WTC11 (cell line): ENCODE measurements around the gene S100P. TPM values are rescaled to one million over a fixed set of nuclear protein-coding genes. Genes with fewer than 3 reads are reported as not detected.
"Not testable (repeated sequence)": the region's sequence is repeated elsewhere in the genome, so short reads cannot be mapped to it uniquely, and the experiment has no call there.

Source experiments
- ATAC-seq: fragments of 200-7000 bp; cut with Tn5 transposase; 2 replicates; pipeline ENCODE4 v1.10.0; 2021; ENCODE audit warnings: mild to moderate bottlenecking, moderate library complexity
- CTCF ChIA-PET: fragments of 300-600 bp; sonication (Branson Sonifier 250); formaldehyde crosslinking; loops from one replicate; lab custom pipeline; 2021; ENCODE audit warnings: antibody characterized with exemption; lab: Charles Lee
- POLR2A ChIA-PET: fragments of 350-600 bp; sonication (Branson Sonifier 250); formaldehyde crosslinking; loops from one replicate; lab custom pipeline; 2021; ENCODE audit warnings: antibody characterized with exemption; lab: Charles Lee
- DNase-seq: peaks from one replicate; pipeline ENCODE4 v3.0.0; 2021; ENCODE audit warnings: low spot score
- H3K27ac Mint-ChIP-seq: 2 replicates; pipeline ENCODE4 v1.8.0; 2021; ENCODE audit warnings: mixed read lengths
- H3K27me3 Mint-ChIP-seq: 2 replicates; pipeline ENCODE4 v1.8.0; 2021; ENCODE audit warnings: low read depth, mild to moderate bottlenecking, moderate library complexity, mixed read lengths
- H3K36me3 Mint-ChIP-seq: 2 replicates; pipeline ENCODE4 v1.8.0; 2021; ENCODE audit warnings: mixed read lengths
- H3K4me1 Mint-ChIP-seq: 2 replicates; pipeline ENCODE4 v1.8.0; 2022; ENCODE audit warnings: mixed read lengths
- H3K4me3 Mint-ChIP-seq: 2 replicates; pipeline ENCODE4 v1.8.0; 2021; ENCODE audit warnings: mild to moderate bottlenecking, moderate library complexity, mixed read lengths
- H3K9me3 Mint-ChIP-seq: 2 replicates; pipeline ENCODE4 v1.8.0; 2021; ENCODE audit warnings: mixed read lengths
- CREB1 ChIP-seq: sonication (generic); formaldehyde crosslinking; IDR thresholded peaks from 2 replicates; pipeline ENCODE4 v1.8.0; 2023; ENCODE audit warnings: mild to moderate bottlenecking, missing genetic modification reagents
- ELF4 ChIP-seq: sonication (generic); formaldehyde crosslinking; IDR thresholded peaks from 2 replicates; pipeline ENCODE4 v1.8.1; 2022; ENCODE audit warnings: low read depth, mild to moderate bottlenecking, moderate library complexity, missing genetic modification reagents
- GABPB1 ChIP-seq: sonication (generic); formaldehyde crosslinking; IDR thresholded peaks from 2 replicates; pipeline ENCODE4 v1.8.1; 2023; ENCODE audit warnings: mild to moderate bottlenecking, missing genetic modification reagents
- GTF2I ChIP-seq: fragments of 250-450 bp; sonication (Bioruptor Pico); conservative IDR thresholded peaks from 2 replicates; pipeline ENCODE4 v1.4.0; 2021; ENCODE audit warnings: mild to moderate bottlenecking
- JUN ChIP-seq: sonication (generic); formaldehyde crosslinking; IDR thresholded peaks from 2 replicates; pipeline ENCODE4 v1.8.0; 2023; ENCODE audit warnings: mild to moderate bottlenecking, missing genetic modification reagents
- MAX ChIP-seq: sonication (generic); formaldehyde crosslinking; IDR thresholded peaks from 2 replicates; pipeline ENCODE4 v1.8.0; 2022; ENCODE audit warnings: mild to moderate bottlenecking, missing genetic modification reagents
- NFYB ChIP-seq: sonication (generic); formaldehyde crosslinking; conservative IDR thresholded peaks from 2 replicates; pipeline ENCODE4 v1.8.0; 2022; ENCODE audit warnings: low read depth, missing genetic modification reagents
- NR1H2 ChIP-seq: sonication (generic); formaldehyde crosslinking; IDR thresholded peaks from 2 replicates; pipeline ENCODE4 v1.9.0; 2021; ENCODE audit warnings: mild to moderate bottlenecking, moderate library complexity, missing genetic modification reagents
- SP1 ChIP-seq: sonication (generic); formaldehyde crosslinking; conservative IDR thresholded peaks from 2 replicates; pipeline ENCODE4 v1.8.1; 2022; ENCODE audit warnings: missing genetic modification reagents
- STAT6 ChIP-seq: sonication (generic); formaldehyde crosslinking; conservative IDR thresholded peaks from 2 replicates; pipeline ENCODE4 v1.8.1; 2023; ENCODE audit warnings: mild to moderate bottlenecking, low read depth, missing genetic modification reagents, moderate library complexity
- ZNF671 ChIP-seq: fragments of 250-450 bp; sonication (Bioruptor Pico); IDR thresholded peaks from 2 replicates; pipeline ENCODE4 v1.8.0; 2021; ENCODE audit warnings: mild to moderate bottlenecking
- ZSCAN18 ChIP-seq: fragments of 250-450 bp; sonication (Bioruptor Pico); IDR thresholded peaks from 2 replicates; pipeline ENCODE4 v2.1.2; 2022; ENCODE audit warnings: mild to moderate bottlenecking, moderate library complexity
- total RNA-seq: library from RNA; stranded (reverse); gene quantifications from 3 replicates; pipeline ENCODE4 v1.2.3, GENCODE V29; 2021
- TF ChIP-seq, protein P1 (sequence below): fragments of 250-450 bp; sonication (Bioruptor Pico); IDR thresholded peaks from 2 replicates; pipeline ENCODE4 v1.8.0; 2021; ENCODE audit warnings: mild to moderate bottlenecking
- TF ChIP-seq, protein P2 (sequence below): sonication (generic); formaldehyde crosslinking; IDR thresholded peaks from 2 replicates; pipeline ENCODE4 v1.8.0; 2023; ENCODE audit warnings: missing genetic modification reagents, mild to moderate bottlenecking, borderline replicate concordance
- TF ChIP-seq, protein P3 (sequence below): sonication (generic); formaldehyde crosslinking; conservative IDR thresholded peaks from 2 replicates; pipeline ENCODE4 v1.8.1; 2022; ENCODE audit warnings: mild to moderate bottlenecking, missing genetic modification reagents

Gene S100P
- total RNA-seq, 1 experiment from 2014 or later: not detected

DNA sequence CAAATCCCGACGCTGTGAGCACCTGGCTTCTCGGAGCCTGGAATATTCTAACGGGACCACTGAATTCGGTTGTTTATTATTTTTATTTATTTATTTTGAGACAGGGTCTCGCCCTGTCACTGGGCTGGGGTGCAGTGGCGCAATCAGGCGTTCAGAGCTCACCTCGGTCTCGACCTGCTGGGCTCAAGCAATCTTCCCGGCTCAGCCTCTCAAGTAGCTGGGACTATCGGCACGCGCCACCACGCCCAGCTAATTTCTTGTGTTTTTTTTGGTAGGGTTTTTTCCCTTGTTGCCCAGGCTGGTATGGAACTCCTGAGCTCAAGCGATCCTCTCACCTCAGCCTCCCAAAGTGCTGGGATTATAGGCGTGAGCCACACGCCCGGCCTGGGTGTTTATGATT is 21.5 kb upstream of the S100P start (continued):
- TF ChIP-seq, protein P1, sequence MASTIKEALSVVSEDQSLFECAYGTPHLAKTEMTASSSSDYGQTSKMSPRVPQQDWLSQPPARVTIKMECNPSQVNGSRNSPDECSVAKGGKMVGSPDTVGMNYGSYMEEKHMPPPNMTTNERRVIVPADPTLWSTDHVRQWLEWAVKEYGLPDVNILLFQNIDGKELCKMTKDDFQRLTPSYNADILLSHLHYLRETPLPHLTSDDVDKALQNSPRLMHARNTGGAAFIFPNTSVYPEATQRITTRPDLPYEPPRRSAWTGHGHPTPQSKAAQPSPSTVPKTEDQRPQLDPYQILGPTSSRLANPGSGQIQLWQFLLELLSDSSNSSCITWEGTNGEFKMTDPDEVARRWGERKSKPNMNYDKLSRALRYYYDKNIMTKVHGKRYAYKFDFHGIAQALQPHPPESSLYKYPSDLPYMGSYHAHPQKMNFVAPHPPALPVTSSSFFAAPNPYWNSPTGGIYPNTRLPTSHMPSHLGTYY (CRISPR knock-in tag): no peak

GRCh38 chr4:6672541-6673190 is 21.0 kb upstream of the S100P start:
- H3K27me3 Mint-ChIP-seq: peaks cover 33% of the 10 kb centered on the region
- peaks cover 25% of the 10 kb centered on the region for H3K36me3 Mint-ChIP-seq
- ATAC-seq, DNase-seq, H3K9me3 Mint-ChIP-seq, H3K27ac Mint-ChIP-seq, H3K4me3 Mint-ChIP-seq: not testable (repeated sequence)
- ChIA-PET CTCF (interaction anchor here (0.8 to 4.6 kb wide), 5 partner anchors 9 to 398 kb away, joined by 3 to 56 read pairs (median 4); no protein-coding TSS in a partner anchor), POLR2A (interaction anchor here (0.9 to 2.6 kb wide), 4 partner anchors 8 to 32 kb away, joined by 3 to 8 read pairs (median 4); partner anchors contain the start of gene MRFAP1)
- peaks cover 31% of the 10 kb centered on the region for H3K4me1 Mint-ChIP-seq

- peaks cover 31% of the 10 kb centered on the region for H3K4me1 Mint-ChIP-seq
- ATAC-seq, DNase-seq, H3K9me3 Mint-ChIP-seq: not testable (repeated sequence)
- CTCF ChIA-PET: interaction anchor here (0.8 to 4.6 kb wide), 9 partner anchors 10 to 398 kb away, joined by 3 to 56 read pairs (median 4); partner anchors contain the start of gene MRFAP1L1
- POLR2A ChIA-PET: interaction anchor here (0.9 to 2.6 kb wide), 5 partner anchors 9 to 79 kb away, joined by 3 to 8 read pairs (median 3); partner anchors contain the start of gene MRFAP1
- H3K27me3 Mint-ChIP-seq: peaks cover 28% of the 10 kb centered on the region
- peak; percentile 82 for TF ChIP-seq NFYB (CRISPR knock-in tag)
- peak overlapping the region; percentile 96 for H3K27ac Mint-ChIP-seq
- H3K4me3 Mint-ChIP-seq: peak overlapping the region; percentile 90
- peaks cover 26% of the 10 kb centered on the region for H3K36me3 Mint-ChIP-seq
Measured at GRCh38 chr4:6673191-6673659, 20.5 kb upstream of the S100P start.

- peak overlapping the region; percentile 90 for H3K4me3 Mint-ChIP-seq
- H3K36me3 Mint-ChIP-seq: peaks cover 26% of the 10 kb centered on the region
- POLR2A ChIA-PET: interaction anchor here (0.9 to 2.6 kb wide), 5 partner anchors 9 to 80 kb away, joined by 3 to 8 read pairs (median 3); partner anchors contain the start of gene MRFAP1
- DNase-seq: peak; percentile 95
- H3K27me3 Mint-ChIP-seq: peaks cover 28% of the 10 kb centered on the region
- peaks cover 3% of the 10 kb centered on the region; the same call in 1 of the 2 replicates for H3K9me3 Mint-ChIP-seq
- CTCF ChIA-PET: interaction anchor here (0.6 to 4.6 kb wide), 17 partner anchors 10 to 423 kb away, joined by 3 to 56 read pairs (median 3); partner anchors contain the start of genes MAN2B2 and MRFAP1L1
- H3K27ac Mint-ChIP-seq: peak overlapping the region; percentile 96
- ATAC-seq: peak; percentile 84
- H3K4me1 Mint-ChIP-seq: peaks cover 31% of the 10 kb centered on the region
- TF ChIP-seq, protein P2, sequence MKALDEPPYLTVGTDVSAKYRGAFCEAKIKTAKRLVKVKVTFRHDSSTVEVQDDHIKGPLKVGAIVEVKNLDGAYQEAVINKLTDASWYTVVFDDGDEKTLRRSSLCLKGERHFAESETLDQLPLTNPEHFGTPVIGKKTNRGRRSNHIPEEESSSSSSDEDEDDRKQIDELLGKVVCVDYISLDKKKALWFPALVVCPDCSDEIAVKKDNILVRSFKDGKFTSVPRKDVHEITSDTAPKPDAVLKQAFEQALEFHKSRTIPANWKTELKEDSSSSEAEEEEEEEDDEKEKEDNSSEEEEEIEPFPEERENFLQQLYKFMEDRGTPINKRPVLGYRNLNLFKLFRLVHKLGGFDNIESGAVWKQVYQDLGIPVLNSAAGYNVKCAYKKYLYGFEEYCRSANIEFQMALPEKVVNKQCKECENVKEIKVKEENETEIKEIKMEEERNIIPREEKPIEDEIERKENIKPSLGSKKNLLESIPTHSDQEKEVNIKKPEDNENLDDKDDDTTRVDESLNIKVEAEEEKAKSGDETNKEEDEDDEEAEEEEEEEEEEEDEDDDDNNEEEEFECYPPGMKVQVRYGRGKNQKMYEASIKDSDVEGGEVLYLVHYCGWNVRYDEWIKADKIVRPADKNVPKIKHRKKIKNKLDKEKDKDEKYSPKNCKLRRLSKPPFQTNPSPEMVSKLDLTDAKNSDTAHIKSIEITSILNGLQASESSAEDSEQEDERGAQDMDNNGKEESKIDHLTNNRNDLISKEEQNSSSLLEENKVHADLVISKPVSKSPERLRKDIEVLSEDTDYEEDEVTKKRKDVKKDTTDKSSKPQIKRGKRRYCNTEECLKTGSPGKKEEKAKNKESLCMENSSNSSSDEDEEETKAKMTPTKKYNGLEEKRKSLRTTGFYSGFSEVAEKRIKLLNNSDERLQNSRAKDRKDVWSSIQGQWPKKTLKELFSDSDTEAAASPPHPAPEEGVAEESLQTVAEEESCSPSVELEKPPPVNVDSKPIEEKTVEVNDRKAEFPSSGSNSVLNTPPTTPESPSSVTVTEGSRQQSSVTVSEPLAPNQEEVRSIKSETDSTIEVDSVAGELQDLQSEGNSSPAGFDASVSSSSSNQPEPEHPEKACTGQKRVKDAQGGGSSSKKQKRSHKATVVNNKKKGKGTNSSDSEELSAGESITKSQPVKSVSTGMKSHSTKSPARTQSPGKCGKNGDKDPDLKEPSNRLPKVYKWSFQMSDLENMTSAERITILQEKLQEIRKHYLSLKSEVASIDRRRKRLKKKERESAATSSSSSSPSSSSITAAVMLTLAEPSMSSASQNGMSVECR (CRISPR knock-in tag): 0 out of 2 replicates have a peak, but pooled peaks have one; percentile 77
- TF ChIP-seq CREB1 (0 out of 2 replicates have a peak, but pooled peaks have one; percentile 18), ZNF671 (no peak), STAT6 (CRISPR knock-in tag) (no peak), MAX (CRISPR knock-in tag) (peak; percentile 93), ZSCAN18 (CRISPR knock-in tag) (no peak), SP1 (CRISPR knock-in tag) (peak; percentile 61), NR1H2 (CRISPR knock-in tag) (no peak), JUN (no peak), ELF4 (no peak), GABPB1 (CRISPR knock-in tag) (peak; percentile 73), GTF2I (CRISPR knock-in tag) (no peak)
- TF ChIP-seq, protein P3, sequence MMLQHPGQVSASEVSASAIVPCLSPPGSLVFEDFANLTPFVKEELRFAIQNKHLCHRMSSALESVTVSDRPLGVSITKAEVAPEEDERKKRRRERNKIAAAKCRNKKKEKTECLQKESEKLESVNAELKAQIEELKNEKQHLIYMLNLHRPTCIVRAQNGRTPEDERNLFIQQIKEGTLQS (CRISPR knock-in tag): no peak
Measured at GRCh38 chr4:6673660-6674499, 19.8 kb upstream of the S100P start.
